Measurements from ENCODE around the gene GTF2H2C_2.
"Not testable (repeated sequence)": the region's sequence is repeated elsewhere in the genome, so short reads cannot be mapped to it uniquely, and the experiment has no call there.

GTF2H2C_2 gene

DNA sequence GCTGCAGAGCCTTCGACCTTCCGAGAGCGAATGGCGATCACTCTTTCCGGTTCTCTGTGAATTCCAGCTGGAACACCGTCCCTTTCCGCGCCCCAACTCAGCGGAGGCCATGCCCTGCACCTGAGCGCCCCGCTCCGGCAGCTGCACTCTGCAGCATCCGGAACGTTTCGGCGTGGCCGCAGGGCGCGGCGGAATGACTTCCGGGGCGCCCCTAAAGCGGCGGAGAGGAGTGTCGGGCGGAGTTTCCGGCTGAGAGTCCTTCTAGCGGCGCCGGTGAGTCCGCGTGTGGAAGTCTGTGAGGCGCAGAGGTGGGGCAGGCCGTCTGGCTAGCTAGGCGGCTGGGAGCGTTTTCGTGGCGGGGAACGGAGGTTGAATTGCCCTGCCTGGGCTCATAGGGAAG, at the start of gene GTF2H2C_2:
Gene GTF2H2C_2, plus strand, starts transcription at position 252 of the 400 bp plus-strand sequence.
- not testable (repeated sequence) for DNase-seq (ENCODE audit: low spot score)

DNA sequence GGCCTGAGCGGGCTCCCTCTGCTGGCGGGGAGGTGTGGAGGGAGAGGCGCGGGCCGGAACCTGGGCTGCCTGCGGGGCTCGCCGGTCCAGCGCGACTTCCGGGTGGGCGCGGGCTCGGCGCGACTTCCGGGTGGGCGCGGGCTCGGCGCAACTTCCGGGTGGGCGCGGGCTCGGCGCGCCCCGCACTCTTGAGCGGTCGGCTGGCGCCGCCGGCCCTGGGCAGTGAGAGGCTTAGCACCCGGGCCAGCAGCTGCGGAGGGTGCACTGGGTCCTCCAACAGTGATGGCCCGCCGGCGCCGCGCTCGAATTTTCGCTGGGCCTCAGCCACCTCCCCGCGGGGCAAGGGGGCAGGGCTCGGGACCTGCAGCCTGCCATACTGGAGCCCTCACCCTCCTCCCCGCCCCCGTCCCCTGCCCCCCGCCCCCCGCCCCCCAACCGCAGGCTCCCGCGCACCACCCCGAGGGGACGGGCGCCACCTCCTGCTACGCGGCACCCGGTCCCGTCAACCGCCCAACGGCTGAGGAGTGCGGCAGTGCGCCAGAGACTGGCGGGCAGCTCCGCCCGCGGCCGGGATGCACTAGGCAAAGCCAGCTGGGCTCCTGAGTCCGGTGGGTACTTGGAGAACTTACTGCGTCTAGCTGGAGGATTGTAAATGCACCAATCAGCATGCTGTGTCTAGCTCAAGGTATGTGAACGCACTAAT, 14.0 kb upstream of the GTF2H2C_2 start:
- DNase-seq (ENCODE audit: low spot score) = not testable (repeated sequence)

DNA sequence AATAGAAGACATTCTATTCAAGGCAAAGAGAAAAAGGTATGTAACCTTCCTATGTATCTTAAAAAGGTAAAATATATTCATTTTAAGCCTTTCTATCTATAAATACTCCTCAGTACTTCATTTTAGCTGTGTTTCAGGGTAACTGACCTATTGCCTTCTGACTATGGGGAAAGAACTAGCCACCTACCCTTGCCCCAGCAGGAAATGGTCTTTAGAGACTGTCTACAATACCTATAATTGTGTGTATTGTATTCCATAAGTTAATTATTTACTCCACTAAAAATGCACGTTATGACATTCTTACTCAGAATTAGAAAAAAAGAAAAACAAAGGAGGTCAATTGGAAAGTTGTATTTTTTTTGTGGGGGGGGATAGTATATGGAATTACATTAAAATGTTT, 6.2 kb downstream of the GTF2H2C_2 start:
- DNase-seq (ENCODE audit: low spot score) = not testable (repeated sequence)

DNA sequence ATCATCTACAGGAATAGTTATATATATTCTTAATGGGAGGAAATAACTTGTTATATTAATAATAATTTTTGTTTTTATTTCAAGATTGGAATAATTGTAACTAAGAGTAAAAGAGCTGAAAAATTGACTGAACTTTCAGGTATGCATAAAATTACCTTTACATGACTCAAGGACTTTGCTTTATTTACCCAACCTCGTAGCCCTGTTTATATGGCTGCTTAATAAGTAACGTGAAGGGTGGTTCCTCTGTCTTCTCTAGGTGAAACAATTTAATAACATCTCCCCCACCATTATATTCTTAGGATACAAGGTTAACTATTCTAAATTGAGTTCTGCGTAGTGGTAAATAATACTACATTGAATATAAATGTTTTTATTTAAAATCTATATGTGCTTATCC, 8.0 kb downstream of the GTF2H2C_2 start:
- not testable (repeated sequence) for DNase-seq (ENCODE audit: low spot score)

DNA sequence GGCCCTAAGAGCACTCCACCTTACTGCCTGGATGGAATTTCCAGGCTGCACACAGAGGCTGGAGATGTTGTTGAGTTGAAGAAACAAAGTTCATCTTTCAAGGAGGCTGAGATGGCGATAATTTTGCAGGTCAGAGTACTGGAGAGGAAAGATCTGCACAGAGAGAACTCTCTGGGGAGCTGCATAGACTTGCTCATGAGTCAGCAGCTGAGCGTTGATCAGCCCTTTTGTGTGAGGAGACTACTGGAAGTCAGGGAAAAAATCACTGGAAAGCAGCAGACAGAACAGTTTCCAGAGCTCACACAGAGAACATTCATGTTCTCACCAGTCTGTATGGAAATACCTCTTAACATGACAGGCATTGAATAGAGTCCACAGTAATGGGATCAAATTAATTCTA, 23.4 kb downstream of the GTF2H2C_2 start:
- not testable (repeated sequence) for DNase-seq (ENCODE audit: low spot score)

DNA sequence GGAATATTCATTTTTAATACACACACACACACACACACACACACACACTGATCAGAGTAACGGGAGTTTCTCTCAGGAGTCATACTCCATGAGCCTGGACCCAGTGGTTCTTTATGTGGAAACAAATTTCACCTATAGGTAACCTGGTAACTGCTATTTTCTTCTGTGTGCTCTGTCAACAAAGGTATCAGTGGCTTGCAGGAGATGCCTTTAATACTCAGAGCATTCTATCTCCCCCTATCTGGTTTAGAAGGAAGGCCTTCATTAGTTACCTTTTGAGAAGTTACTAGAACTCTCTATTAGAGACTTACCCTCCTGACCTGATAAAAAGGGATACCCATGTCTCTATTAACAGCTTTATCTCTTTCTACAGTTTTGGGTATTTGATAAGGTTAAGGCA, 34.4 kb downstream of the GTF2H2C_2 start:
- DNase-seq (ENCODE audit: low spot score) = not testable (repeated sequence)

DNA sequence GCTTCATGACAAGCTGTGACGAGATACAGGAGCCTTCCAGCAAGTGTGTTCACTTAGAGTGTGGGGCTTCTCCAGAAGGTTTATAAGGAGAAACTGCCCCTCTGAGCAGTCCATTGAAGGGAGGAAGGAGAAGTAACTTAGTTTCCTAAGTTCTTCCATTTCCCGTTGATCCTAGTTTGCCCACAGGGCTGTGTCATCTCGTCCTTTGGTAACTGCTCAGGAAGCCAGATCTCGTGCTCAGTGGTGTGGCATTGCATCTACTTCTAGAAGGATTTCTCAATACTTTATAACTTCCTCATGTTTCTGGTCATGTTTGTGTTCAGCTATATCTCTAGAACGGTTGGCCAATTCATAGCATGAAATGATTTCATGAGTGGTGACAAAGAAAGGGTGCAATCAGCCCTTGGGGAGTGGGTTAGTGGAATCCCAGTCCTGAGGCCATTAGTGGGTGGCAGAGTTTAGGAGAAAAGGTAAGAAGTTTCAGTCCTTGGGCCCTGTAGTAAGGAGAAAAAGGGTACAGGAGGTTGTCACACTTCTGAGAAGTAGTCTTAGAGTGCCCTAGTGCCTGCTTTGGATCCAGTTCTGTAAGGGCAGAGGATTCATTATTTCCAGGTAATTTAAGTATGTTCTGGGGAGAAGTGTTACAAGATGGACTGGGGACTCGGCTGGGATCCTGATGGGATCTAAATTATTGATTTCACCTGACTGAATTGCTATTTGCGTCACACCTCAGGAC, 36.2 kb downstream of the GTF2H2C_2 start:
- not testable (repeated sequence) for DNase-seq (ENCODE audit: low spot score)

DNA sequence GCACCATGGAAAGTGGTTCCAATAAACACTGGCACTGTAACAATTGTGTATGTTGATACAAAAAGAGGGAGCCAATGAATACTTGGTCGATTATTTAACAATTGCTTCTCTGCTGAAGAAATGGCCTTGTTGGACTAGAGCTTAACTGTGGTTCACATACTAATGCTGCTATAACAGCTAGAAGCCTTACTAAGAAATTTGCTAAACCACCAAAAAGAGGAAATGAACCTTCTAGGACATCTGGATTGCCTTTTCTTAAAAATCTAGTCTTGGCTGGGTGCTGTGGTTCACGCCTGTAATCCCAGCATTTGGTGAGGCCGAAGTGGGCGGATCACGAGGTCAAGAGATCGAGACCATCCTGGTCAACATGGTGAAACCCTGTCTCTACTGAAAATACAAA, 41.9 kb downstream of the GTF2H2C_2 start:
- not testable (repeated sequence) for DNase-seq (ENCODE audit: low spot score)

DNA sequence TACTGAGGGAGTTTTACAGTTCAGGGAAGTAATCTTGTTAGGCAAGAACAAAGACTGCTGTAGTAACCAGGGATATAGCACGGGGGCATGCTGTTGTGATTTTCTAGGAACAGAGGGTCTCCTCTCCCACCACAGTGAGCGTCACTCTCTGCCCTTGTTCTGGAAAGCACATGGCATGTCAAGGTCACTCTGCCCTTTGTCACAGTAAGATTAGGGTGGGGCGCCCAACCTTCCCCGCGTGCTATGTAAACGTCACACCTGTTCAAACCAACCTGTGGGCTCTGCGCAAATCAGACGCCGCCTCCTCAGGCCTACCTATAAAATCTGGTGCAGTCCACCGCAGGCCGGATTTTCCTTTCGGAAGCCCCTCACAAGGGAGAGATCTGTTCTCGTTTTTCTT, 44.0 kb downstream of the GTF2H2C_2 start:
- DNase-seq (ENCODE audit: low spot score) = not testable (repeated sequence)

DNA sequence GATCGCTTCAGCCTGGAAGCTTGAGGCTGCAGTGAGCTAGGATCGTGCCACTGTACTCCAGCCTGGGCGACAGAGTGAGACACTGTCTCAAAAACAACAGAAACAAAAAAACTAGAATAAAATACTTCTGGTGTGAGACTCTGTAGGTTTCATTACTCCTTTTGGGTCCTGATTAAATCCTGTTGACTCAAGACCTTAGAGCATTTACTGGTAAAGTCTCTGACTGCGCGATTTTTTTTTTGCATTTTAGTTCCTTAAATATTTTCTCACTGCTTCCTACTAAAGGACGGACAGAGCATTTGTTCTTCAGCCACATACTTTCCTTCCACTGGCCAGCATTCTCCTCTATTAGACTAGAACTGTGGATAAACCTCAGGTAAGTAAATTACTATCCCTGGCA, 46.8 kb downstream of the GTF2H2C_2 start:
- not testable (repeated sequence) for DNase-seq (ENCODE audit: low spot score)

DNA sequence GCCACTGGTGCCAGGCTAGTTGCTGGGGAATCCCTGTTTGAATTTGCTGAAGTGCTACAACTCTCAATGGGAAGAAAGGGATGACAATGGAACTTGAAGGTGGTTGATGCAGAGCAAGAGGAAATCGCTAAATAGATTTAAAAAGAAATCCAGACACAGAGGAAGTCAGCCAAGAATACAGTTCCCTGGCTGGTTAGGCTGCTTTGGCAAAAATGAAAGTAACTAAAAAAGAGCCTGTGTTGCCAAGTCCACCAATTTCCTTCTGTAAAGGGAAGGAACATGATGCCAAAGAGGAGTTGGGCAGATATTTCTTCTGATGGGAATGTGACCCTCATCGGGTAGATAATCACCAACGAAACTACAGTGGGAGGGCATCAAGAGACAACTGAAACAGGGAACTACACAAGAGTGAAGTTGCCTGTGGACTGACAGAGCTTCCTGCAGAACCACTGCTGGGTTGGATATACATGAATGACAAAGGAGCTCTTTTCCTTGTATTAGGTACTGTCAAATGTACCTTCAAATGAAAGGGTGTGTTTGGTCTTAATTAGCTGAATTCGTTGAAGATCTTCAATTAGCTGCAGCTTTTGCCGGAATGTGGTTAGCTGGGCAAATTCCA, 49.0 kb downstream of the GTF2H2C_2 start:
- DNase-seq (ENCODE audit: low spot score) = not testable (repeated sequence)

DNA sequence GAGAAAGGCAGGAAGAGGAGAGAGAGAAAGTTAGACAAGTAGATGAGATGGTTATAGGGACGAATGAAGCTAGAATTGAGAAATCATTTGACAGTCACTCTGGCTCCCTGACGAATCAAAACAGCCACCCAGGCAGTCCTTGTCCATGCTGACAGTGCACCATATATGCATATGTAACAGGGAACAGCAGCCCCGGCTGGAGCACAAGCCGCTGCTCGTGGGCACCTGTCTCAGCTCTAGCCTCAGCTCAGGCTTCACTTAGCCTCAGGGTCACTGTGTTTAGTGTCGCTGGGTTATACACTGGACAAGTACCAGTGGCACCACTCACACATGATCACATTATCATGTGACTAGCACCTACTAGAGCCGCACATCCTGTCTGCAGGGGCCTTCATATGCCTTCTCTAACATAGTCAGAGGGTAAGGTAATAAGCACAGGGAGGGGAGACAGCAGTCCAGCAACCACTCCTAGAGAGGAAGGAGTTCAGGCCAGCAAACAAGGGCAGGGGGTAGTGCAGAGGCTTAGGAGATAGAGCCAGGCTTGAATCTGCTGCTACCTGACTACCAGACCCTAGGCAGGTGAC, 54.9 kb downstream of the GTF2H2C_2 start:
- DNase-seq (ENCODE audit: low spot score) = not testable (repeated sequence)

Measured in HuH-7.5 (cell line).